Esophagus (tissue), 2 donors: ENCODE results near the gene CACNG3. TPM values are rescaled to one million over a fixed set of nuclear protein-coding genes. Genes with fewer than 3 reads are reported as not detected.

Experiments
- H3K27ac ChIP-seq, 2 donors: one replicate each; pipeline ENCODE4 v1.5.1; 2013; ENCODE audit warnings: low read depth in 2 of 2, mild to moderate bottlenecking in 2 of 2, inconsistent platforms in 1 of 2, low read length in 1 of 2, moderate library complexity in 1 of 2
- H3K27me3 ChIP-seq, 2 donors: one replicate each; pipeline ENCODE4 v1.6.1; 2013; ENCODE audit warnings: low read length in 2 of 2, control low read depth in 1 of 2, mild to moderate bottlenecking in 1 of 2; ENCODE audit not compliant: insufficient read depth in 2 of 2, control insufficient read depth in 1 of 2
- H3K36me3 ChIP-seq, 2 donors: one replicate each; pipeline ENCODE4 v1.6.1; 2013; ENCODE audit warnings: low read length in 1 of 2; ENCODE audit not compliant: control insufficient read depth in 2 of 2, insufficient read depth in 2 of 2
- H3K4me1 ChIP-seq, 2 donors: one replicate each; pipeline ENCODE4 v1.6.1; 2013; ENCODE audit warnings: low read length in 1 of 2; ENCODE audit not compliant: control insufficient read depth in 2 of 2, insufficient read depth in 2 of 2
- H3K4me3 ChIP-seq, 2 donors: one replicate each; pipeline ENCODE4 v1.5.1; 2013; ENCODE audit warnings: low read length in 2 of 2, mild to moderate bottlenecking in 2 of 2, low read depth in 1 of 2, moderate library complexity in 1 of 2
- H3K9me3 ChIP-seq, 2 donors: one replicate each; pipeline ENCODE4 v1.6.1; 2013; ENCODE audit warnings: mild to moderate bottlenecking in 2 of 2, low read depth in 1 of 2, low read length in 1 of 2, moderate library complexity in 1 of 2; ENCODE audit not compliant: control insufficient read depth in 2 of 2, insufficient read depth in 1 of 2
- WGBS, 2 donors: extraction: QIAGEN DNeasy Blood & Tissue Kit; methylation state at CpG; one replicate each; pipeline ENCODE4 v1.1.7; 2013; 5-methylcytosine and 5-hydroxymethylcytosine counted together
- polyA plus RNA-seq, 2 donors: library from polyadenylated mRNA; stranded (reverse); fragments of 200-250 nt; gene quantifications; one replicate each; pipeline ENCODE4 v1.2.3, GENCODE V29; 2013
- donor health status: healthy with polysubstance abuse.
- donor health status: Bipolar disorder and iron deficiency.

CACNG3 gene
- not detected for polyA plus RNA-seq

- Histone ChIP-seq H3K4me3 (no peak within 1 kb of the TSS), H3K9me3 (peaks cover 0 to 6% of the 10 kb centered on the region in 2 donors), H3K4me1 (no peaks in the 10 kb centered on the region), H3K36me3 (no peaks in the 10 kb centered on the region), H3K27me3 (no peaks in the 10 kb centered on the region), H3K27ac (no peak within 1 kb of the TSS)
- WGBS, 2 donors: 7 to 9% methylated on average over 53 to 54 of the region's 54 CpGs
These were observed at the start of gene CACNG3 for GRCh38 chr16:24255456-24256371. CACNG3 (plus strand) TSS chr16:24256335; CDS start chr16:24256755, 420 bp downstream.

- no peaks in the 10 kb centered on the region for H3K36me3 ChIP-seq
- no peak overlapping the region for H3K27ac ChIP-seq
- H3K27me3 ChIP-seq: no peaks in the 10 kb centered on the region
- 80 to 82% methylated on average over 3 of the region's 3 CpGs for WGBS, 2 donors
- H3K4me1 ChIP-seq: no peaks in the 10 kb centered on the region
- no peak overlapping the region for H3K4me3 ChIP-seq
- H3K9me3 ChIP-seq: no peaks in the 10 kb centered on the region
These were observed 49.2 kb upstream of the CACNG3 start for GRCh38 chr16:24206926-24207325.

GRCh38 chr16:24208710-24209109, 47.4 kb upstream of the CACNG3 start:
- Histone ChIP-seq H3K4me1 (no peaks in the 10 kb centered on the region), H3K36me3 (no peaks in the 10 kb centered on the region), H3K27me3 (no peaks in the 10 kb centered on the region), H3K4me3 (no peak overlapping the region), H3K9me3 (no peaks in the 10 kb centered on the region), H3K27ac (no peak overlapping the region)
- 46 to 51% methylated on average over 5 of the region's 5 CpGs for WGBS, 2 donors

- WGBS, 2 donors: 78 to 86% methylated on average over 3 of the region's 3 CpGs
- no peaks in the 10 kb centered on the region for H3K36me3 ChIP-seq
These were observed 41.1 kb upstream of the CACNG3 start for GRCh38 chr16:24214992-24215391.

GRCh38 chr16:24216961-24217360, 39.2 kb upstream of the CACNG3 start:
- Histone ChIP-seq H3K9me3 (no peaks in the 10 kb centered on the region), H3K27ac (no peak overlapping the region), H3K4me3 (no peak overlapping the region), H3K4me1 (no peaks in the 10 kb centered on the region), H3K27me3 (no peaks in the 10 kb centered on the region), H3K36me3 (no peaks in the 10 kb centered on the region)

More at GRCh38 chr16:24214992-24215391, 41.1 kb upstream of the CACNG3 start:
- H3K27ac ChIP-seq: no peak overlapping the region
- H3K4me3 ChIP-seq: no peak overlapping the region
- H3K9me3 ChIP-seq: no peaks in the 10 kb centered on the region
- H3K4me1 ChIP-seq: no peaks in the 10 kb centered on the region
- H3K27me3 ChIP-seq: no peaks in the 10 kb centered on the region

GRCh38 chr16:24217461-24217860, 38.7 kb upstream of the CACNG3 start:
- Histone ChIP-seq H3K9me3 (no peaks in the 10 kb centered on the region), H3K4me3 (no peak overlapping the region), H3K27ac (no peak overlapping the region), H3K4me1 (no peaks in the 10 kb centered on the region), H3K27me3 (no peaks in the 10 kb centered on the region), H3K36me3 (no peaks in the 10 kb centered on the region)
- 58 to 70% methylated on average over 3 of the region's 3 CpGs for WGBS, 2 donors

GRCh38 chr16:24218299-24218698, 37.8 kb upstream of the CACNG3 start:
- Histone ChIP-seq H3K27ac (no peak overlapping the region), H3K9me3 (no peaks in the 10 kb centered on the region), H3K4me1 (no peaks in the 10 kb centered on the region), H3K4me3 (no peak overlapping the region), H3K27me3 (no peaks in the 10 kb centered on the region), H3K36me3 (no peaks in the 10 kb centered on the region)
- WGBS, 2 donors: 86 to 87% methylated on average over 4 of the region's 4 CpGs

GRCh38 chr16:24221219-24221618, 34.9 kb upstream of the CACNG3 start:
- H3K9me3 ChIP-seq: no peaks in the 10 kb centered on the region
- no peaks in the 10 kb centered on the region for H3K36me3 ChIP-seq
- H3K4me3 ChIP-seq: no peak overlapping the region
- 93 to 95% methylated on average over 2 of the region's 2 CpGs for WGBS, 2 donors
- H3K4me1 ChIP-seq: no peaks in the 10 kb centered on the region
- no peaks in the 10 kb centered on the region for H3K27me3 ChIP-seq
- H3K27ac ChIP-seq: no peak overlapping the region

GRCh38 chr16:24228514-24228913, 27.6 kb upstream of the CACNG3 start:
- Histone ChIP-seq H3K4me3 (no peak overlapping the region), H3K27ac (no peak overlapping the region), H3K36me3 (no peaks in the 10 kb centered on the region), H3K9me3 (no peaks in the 10 kb centered on the region), H3K27me3 (no peaks in the 10 kb centered on the region), H3K4me1 (no peaks in the 10 kb centered on the region)
- 83 to 91% methylated on average over 7 of the region's 7 CpGs for WGBS, 2 donors

GRCh38 chr16:24232936-24233335, 23.2 kb upstream of the CACNG3 start:
- no peak overlapping the region for H3K4me3 ChIP-seq
- 83 to 85% methylated on average over 2 of the region's 2 CpGs for WGBS, 2 donors
- H3K27ac ChIP-seq: no peak overlapping the region
- H3K36me3 ChIP-seq: no peaks in the 10 kb centered on the region
- no peaks in the 10 kb centered on the region for H3K27me3 ChIP-seq
- peaks cover 0 to 6% of the 10 kb centered on the region in 2 donors for H3K9me3 ChIP-seq
- no peaks in the 10 kb centered on the region for H3K4me1 ChIP-seq
